Measurements from ENCODE around the gene SUGCT. TPM values are rescaled to one million over a fixed set of nuclear protein-coding genes. Genes with fewer than 3 reads are reported as not detected.

SUGCT gene
- total RNA-seq, 1 donor from 2014 or later, result 3.1 TPM

GRCh38 chr7:40455485-40455884 is 320.7 kb downstream of the SUGCT start:
- DNase-seq (ENCODE audit: extremely low read depth, low read depth, low spot score), result no peak

- no peak for DNase-seq (ENCODE audit: extremely low read depth, low read depth, low spot score)
Measured at GRCh38 chr7:40457776-40458480, 323.1 kb downstream of the SUGCT start.

- no peak for DNase-seq (ENCODE audit: extremely low read depth, low read depth, low spot score)
Measured at GRCh38 chr7:40463446-40463845, 328.6 kb downstream of the SUGCT start.

DNA sequence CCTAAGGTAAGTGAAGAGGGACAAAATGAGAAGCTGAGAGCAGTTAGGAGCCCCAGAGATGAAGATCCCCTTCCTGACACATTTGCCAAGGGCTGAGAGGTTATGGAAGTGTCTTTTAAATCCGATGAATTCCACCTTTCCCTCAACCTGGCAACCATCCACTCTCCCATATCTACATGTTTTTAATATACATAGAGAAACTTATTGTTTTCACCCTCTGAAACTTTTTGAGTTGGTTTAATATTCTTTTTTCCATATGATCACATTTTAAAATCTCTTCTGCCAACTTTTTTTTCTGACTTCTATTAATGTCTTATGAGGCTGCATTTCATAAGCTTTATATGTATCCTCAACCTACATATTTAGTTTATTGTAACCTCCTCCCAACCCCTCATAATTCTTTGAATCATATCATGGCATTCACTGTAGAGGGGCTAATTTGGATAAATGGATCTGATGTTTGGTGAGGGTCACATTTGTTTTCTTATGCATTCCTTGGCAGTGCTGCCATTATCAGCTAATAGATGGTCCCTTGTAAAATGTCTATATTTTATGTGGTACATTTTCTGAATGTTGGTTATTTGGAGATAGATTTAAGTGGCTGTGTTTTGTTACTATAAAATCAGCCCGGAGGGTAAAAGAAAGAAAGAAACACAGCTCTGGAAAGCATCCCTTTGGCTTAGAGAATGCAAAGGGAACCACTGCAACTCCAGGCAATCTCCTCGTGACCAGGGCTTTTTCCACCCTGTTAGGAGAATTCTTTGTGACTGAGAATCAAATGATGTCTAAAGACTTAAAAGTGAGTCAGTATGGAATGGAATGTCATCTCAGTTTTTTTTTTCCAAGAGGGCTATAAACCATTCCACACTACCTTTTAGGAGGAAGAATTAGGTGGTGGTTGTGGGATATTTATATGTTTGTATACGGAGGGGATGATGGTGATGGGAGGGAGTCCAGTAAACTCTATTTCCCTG is 334.4 kb downstream of the SUGCT start:
- DNase-seq (ENCODE audit: extremely low read depth, low read depth, low spot score), result no peak

- DNase-seq (ENCODE audit: extremely low read depth, low read depth, low spot score), result no peak
Measured at GRCh38 chr7:40470091-40470592, 335.3 kb downstream of the SUGCT start.

GRCh38 chr7:40470817-40471216 is 336.0 kb downstream of the SUGCT start:
- DNase-seq (ENCODE audit: extremely low read depth, low read depth, low spot score), result no peak

- DNase-seq (ENCODE audit: extremely low read depth, low read depth, low spot score), result no peak
Measured at GRCh38 chr7:40471891-40472290, 337.1 kb downstream of the SUGCT start.

GRCh38 chr7:40474790-40475680 is 340.2 kb downstream of the SUGCT start:
- no peak for DNase-seq (ENCODE audit: extremely low read depth, low read depth, low spot score)

GRCh38 chr7:40475681-40475982 is 340.8 kb downstream of the SUGCT start:
- no peak for DNase-seq (ENCODE audit: extremely low read depth, low read depth, low spot score)

DNA sequence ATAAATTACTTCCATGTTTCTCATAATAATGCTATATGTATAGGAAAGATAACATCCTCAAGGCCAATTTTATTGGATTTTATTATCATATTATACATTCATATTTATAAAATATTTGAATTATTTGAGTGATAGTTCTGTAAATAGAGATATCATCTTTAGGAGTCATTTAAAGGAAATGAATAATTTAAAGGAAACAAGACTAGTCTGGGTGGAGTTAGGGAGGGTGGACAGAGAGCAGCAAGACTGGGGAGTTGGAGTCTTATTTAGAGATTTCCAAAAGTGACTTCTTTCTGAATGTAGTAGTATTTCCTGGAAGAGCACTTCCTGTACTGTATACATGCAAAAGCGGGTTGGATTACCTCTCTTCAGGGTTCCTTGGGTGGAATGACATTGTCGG is 342.3 kb downstream of the SUGCT start:
- no peak for DNase-seq (ENCODE audit: extremely low read depth, low read depth, low spot score)

- DNase-seq (ENCODE audit: extremely low read depth, low read depth, low spot score), result no peak
Measured at GRCh38 chr7:40482845-40483244, 348.0 kb downstream of the SUGCT start.

- no peak for DNase-seq (ENCODE audit: extremely low read depth, low read depth, low spot score)
Measured at GRCh38 chr7:40483630-40484029, 348.8 kb downstream of the SUGCT start.

GRCh38 chr7:40489844-40490602 is 355.2 kb downstream of the SUGCT start:
- no peak for DNase-seq (ENCODE audit: extremely low read depth, low read depth, low spot score)

DNA sequence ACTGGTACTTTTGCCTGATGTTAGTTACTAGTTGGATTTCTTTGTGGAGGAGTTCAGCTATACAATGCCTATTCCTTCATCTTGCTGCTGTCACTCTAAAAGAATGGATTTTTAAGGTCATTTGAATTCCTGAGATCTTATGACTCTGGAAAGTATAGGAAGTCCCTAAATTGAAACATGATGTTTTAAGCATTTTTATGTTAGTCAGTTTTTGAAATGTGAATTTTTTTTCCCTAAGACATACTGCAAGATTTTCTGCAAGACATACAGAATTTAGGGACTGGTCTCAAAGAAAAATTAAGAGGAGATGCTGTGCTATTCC is 355.8 kb downstream of the SUGCT start:
- no peak for DNase-seq (ENCODE audit: extremely low read depth, low read depth, low spot score)

- no peak for DNase-seq (ENCODE audit: extremely low read depth, low read depth, low spot score)
Measured at GRCh38 chr7:40492946-40493345, 358.1 kb downstream of the SUGCT start.

DNA sequence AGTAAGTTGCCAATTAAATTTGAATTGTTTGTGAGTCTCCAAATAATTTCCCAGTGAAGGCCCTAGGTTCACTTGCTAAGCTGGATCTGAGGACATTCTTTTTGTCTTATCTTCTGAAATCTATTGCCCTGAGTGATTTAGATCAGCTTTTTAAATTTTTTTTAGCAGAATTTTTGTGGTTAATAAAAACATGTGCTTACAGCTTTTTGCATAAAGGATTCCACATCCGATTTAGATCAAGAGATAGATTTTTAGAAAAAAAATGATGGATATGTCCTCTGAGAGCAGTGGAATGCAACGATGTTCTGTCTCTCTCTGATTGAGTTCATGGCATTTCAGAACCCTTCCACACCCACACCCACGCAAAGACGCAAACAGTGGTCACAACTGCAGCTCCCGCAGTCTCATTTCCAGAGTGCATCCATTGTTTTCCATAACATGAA is 358.8 kb downstream of the SUGCT start:
- DNase-seq (ENCODE audit: extremely low read depth, low read depth, low spot score), result no peak

- no peak for DNase-seq (ENCODE audit: extremely low read depth, low read depth, low spot score)
Measured at GRCh38 chr7:40498924-40499510, 364.2 kb downstream of the SUGCT start.

- no peak for DNase-seq (ENCODE audit: extremely low read depth, low read depth, low spot score)
Measured at GRCh38 chr7:40499718-40500117, 364.9 kb downstream of the SUGCT start.

DNA sequence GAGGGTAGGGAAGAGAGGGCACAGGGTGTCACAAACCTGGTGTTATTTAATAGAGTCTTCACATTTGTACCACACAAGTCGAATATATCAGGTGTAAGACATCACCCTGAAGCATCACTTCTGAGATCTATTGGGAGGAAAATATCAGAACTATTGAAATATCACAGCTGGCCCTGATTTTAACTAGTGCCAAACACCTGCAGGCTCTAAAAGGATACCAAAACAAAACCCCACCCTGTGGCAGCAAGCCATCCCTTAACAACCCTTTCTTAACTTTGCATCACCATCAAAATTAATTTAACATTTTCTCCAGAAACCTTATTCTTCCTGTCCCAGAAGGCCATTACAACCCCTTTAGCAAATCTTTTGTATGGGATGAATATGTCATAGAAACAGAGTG is 365.4 kb downstream of the SUGCT start:
- DNase-seq (ENCODE audit: extremely low read depth, low read depth, low spot score), result no peak

GRCh38 chr7:40502359-40502758 is 367.6 kb downstream of the SUGCT start:
- no peak for DNase-seq (ENCODE audit: extremely low read depth, low read depth, low spot score)
